Mammary epithelial cell (primary cell): ENCODE measurements around the gene ACAP2.
A peak's percentile ranks its signal among the peaks of the same experiment; 100 is the strongest.

Source experiments
- EZH2 ChIP-seq: IDR thresholded peaks from 2 replicates; pipeline ENCODE4 v1.6.1; 2012; ENCODE audit warnings: low read length, inconsistent platforms, borderline replicate concordance
- TF ChIP-seq, protein P1 (sequence below), 2 donors: IDR thresholded peaks in 1 of 2; conservative IDR thresholded peaks in 1 of 2; 2 replicates each; pipeline ENCODE4 v1.5.1; 2011 to 2012; ENCODE audit warnings: inconsistent platforms in 2 of 2, low read length in 2 of 2, mild to moderate bottlenecking in 2 of 2, control low read depth in 1 of 2, low read depth in 1 of 2; ENCODE audit not compliant: insufficient read depth in 1 of 2; ENCODE audit errors: extremely low read depth in 1 of 2

DNA sequence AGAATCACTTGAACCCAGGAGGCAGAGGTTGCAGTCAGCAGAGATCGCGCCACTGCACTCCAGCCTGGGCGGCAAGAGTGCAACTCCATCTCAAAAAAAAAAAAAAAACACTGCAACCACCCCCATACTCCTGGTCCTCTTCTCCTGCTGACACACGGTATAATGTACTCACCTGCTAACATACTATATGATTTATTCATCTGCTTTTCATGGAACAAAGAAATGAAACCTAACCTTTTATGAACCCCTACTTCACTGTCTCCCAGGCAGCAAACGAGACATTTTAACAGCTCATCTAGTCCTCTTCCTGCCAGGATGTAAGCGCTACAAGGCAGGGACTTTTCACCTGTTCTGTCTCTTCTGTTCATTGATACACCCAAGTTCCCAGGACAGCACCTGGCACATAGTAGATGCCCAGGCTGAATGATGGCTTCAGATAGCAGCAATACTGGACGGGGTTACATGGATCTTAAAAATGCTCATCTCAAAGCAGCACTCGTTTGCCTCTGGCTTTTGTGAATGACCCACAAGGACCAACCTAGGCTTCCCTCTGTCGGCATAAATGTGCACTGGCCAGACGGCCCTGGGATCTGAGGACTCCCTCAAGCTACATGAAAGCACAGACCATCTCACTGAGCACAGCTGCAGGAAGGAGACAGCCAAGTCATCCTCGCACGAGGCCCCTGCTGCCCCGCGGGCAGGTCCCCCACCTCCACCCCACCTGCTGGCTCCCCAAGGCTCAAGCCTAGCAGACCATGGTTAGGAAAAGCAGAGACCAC, 192.2 kb downstream of the ACAP2 start:
- TF ChIP-seq, protein P1, sequence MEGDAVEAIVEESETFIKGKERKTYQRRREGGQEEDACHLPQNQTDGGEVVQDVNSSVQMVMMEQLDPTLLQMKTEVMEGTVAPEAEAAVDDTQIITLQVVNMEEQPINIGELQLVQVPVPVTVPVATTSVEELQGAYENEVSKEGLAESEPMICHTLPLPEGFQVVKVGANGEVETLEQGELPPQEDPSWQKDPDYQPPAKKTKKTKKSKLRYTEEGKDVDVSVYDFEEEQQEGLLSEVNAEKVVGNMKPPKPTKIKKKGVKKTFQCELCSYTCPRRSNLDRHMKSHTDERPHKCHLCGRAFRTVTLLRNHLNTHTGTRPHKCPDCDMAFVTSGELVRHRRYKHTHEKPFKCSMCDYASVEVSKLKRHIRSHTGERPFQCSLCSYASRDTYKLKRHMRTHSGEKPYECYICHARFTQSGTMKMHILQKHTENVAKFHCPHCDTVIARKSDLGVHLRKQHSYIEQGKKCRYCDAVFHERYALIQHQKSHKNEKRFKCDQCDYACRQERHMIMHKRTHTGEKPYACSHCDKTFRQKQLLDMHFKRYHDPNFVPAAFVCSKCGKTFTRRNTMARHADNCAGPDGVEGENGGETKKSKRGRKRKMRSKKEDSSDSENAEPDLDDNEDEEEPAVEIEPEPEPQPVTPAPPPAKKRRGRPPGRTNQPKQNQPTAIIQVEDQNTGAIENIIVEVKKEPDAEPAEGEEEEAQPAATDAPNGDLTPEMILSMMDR (conservative IDR thresholded peaks at IDR 0.05 in 1 of 2, IDR thresholded peaks at IDR 0.05 in 1 of 2; ENCODE audit: extremely low read depth in 1 of 2, insufficient read depth in 1 of 2, low read depth in 1 of 2, low read length in 2 of 2): peak in 1 of 2 donors; percentile 19
- TF ChIP-seq EZH2: no peak
